Pancreas (tissue), 10 donors: ENCODE data around the gene ZNF790. TPM values are rescaled to one million over a fixed set of nuclear protein-coding genes. Genes with fewer than 3 reads are reported as not detected.

Experiments
- ATAC-seq, 4 donors: fragments of 200-7000 bp; cut with Tn5 transposase; one replicate each; pipeline versions ENCODE4 v1.8.0 to v1.9.1; 2020; ENCODE audit warnings: mild to moderate bottlenecking in 4 of 4, moderate library complexity in 4 of 4
- DNase-seq, 6 donors: peaks; one replicate each; pipeline ENCODE4 v3.0.0-alpha.2; 2020
- FAIRE-seq: peaks from 2 replicates; lab custom pipeline; 2012; peaks lifted over from hg19 to GRCh38; lab: Jason Lieb, UNC
- H3K27ac ChIP-seq, 4 donors: fragments of 200-600 bp; sonication (generic); 1 replicate in 3 of 4; 2 replicates in 1 of 4; pipeline versions ENCODE4 v1.5.0 to v1.8.0; 2020
- H3K27me3 ChIP-seq, 4 donors: fragments of 200-600 bp; one replicate each; pipeline ENCODE4 v1.8.0; 2021
- H3K36me3 ChIP-seq, 3 donors: fragments of 200-600 bp; sonication (generic) in 1 of 3; one replicate each; pipeline versions ENCODE4 v1.5.0 to v1.8.0; 2020 to 2021
- H3K4me1 ChIP-seq, 3 donors: fragments of 200-600 bp; one replicate each; pipeline ENCODE4 v1.8.0; 2021
- H3K4me3 ChIP-seq, 4 donors: fragments of 200-600 bp; sonication (generic) in 2 of 4; one replicate each; pipeline versions ENCODE4 v1.5.0 to v1.8.0; 2020 to 2021
- H3K9me3 ChIP-seq, 4 donors: fragments of 200-600 bp; one replicate each; pipeline ENCODE4 v1.8.0; 2021
- WGBS, 2 donors: extraction: QIAGEN DNeasy Blood & Tissue Kit; methylation state at CpG; one replicate each; pipeline ENCODE4 v1.1.7; 2013; 5-methylcytosine and 5-hydroxymethylcytosine counted together
- intact Hi-C, 3 donors: fragments of 100-400 bp; cut with DNase I; formaldehyde crosslinking; loops; one replicate each; pipeline versions ENCODE4 v1.11.1 to v1.14.2; 2022
- polyA plus RNA-seq, 2 donors: library from polyadenylated mRNA; stranded (reverse); fragments of 200-250 nt; gene quantifications; one replicate each; pipeline ENCODE4 v1.2.3, GENCODE V29; 2013
- total RNA-seq, 6 donors: library from RNA; stranded (reverse); fragmentation: NEBNext Ultra II Directional in 4 of 6; extraction: Animal tissue kit (Norgen Biotek cat#: 25700) in 4 of 6; gene quantifications; one replicate each; pipeline versions ENCODE4 v1.2.1 to v1.2.4, GENCODE V29; 2021 to 2023
- TF ChIP-seq, protein P1 (sequence below), 4 donors: fragments of 200-600 bp; sonication (generic) in 3 of 4; IDR thresholded peaks; one replicate each; pipeline versions ENCODE4 v1.5.0 to v1.8.0; 2021; ENCODE audit warnings: antibody characterized with exemption in 4 of 4
- donor health status: healthy with polysubstance abuse.
- donor health status: DM: no; HTN: no; CAD: no; lungs with moderate emphysema.
- donor health status: DM: no; HTN: no; CAD: no.
- donor health status: control.
- donor health status: control.
- donor health status: Bipolar disorder and iron deficiency.
- donor health status: DM: yes; HTN: yes; CAD: no.
- donor health status: DM: no; HTN: no; CAD: no.
- donor health status: DM: no; HTN: no; CAD: no.
- donor health status: DM: yes; HTN: yes; CAD: no.

The ZNF790 gene
- 1 to 10 TPM; 2.3 to 5.1 (median 3.2) TPM for total RNA-seq
- polyA plus RNA-seq, result 1 to 10 TPM; 2.0 to 2.6 TPM

DNA sequence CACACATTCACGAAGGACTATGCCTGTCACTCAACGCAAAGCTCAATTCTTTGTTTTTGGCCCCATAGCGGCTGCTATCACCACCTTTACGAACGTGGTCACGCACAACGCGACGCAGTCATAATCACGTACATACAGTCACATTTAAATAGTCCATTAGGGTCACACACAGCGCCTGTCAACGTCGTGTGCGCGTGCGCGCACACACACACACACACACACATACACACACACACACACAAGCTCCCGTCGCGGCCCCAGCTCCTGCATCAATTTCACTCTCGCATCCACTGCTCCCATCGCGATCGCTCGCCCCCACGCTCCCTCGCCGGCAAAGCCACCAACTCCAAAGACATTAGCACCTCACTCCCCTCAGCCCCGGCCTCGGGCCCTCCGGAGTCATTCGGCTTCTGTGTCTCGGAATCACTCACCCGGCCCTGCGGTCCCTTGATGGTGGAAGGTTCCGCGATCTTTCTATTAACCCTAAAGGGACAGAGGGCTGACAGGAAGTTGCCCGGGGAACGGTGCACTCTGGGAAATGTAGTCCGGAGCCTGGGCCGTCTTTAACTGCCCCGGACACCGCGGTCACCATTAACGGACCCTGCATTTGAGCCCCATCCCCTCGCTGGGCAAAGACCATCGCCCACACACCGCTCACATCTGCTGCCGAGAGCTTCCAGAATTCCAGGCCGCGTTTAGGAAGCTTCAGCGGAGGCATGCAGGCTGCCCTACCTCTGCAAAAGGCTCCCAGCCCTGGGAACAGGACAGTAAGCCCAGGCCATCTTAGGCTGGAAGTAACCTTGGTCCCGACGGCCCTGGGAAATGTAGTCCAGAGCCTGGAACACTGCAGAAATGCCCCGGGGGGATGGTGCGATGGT, at the start of gene ZNF790:
Gene ZNF790, minus strand, starts transcription at position 482 of the 878 bp plus-strand sequence. CDS start 12,768 bp downstream, outside the sequence.
- FAIRE-seq (peak; percentile 17), ATAC-seq (peak; percentile 98 to 99 (median 98)), DNase-seq (peak; percentile 84 to 91 (median 89))
- H3K36me3 ChIP-seq, result peaks cover 0 to 6% (median 0%) of the 10 kb centered on the region in 3 donors
- H3K27ac ChIP-seq, result peak within 1 kb of the TSS; percentile 56 to 89 (median 75)
- H3K9me3 ChIP-seq, result no peaks in the 10 kb centered on the region
- 0 to 1% methylated on average over 56 of the region's 56 CpGs for WGBS, 2 donors
- intact Hi-C loops, result no loop called here
- peak within 1 kb of the TSS; percentile 45 to 74 (median 68) for H3K4me3 ChIP-seq
- TF ChIP-seq, protein P1, sequence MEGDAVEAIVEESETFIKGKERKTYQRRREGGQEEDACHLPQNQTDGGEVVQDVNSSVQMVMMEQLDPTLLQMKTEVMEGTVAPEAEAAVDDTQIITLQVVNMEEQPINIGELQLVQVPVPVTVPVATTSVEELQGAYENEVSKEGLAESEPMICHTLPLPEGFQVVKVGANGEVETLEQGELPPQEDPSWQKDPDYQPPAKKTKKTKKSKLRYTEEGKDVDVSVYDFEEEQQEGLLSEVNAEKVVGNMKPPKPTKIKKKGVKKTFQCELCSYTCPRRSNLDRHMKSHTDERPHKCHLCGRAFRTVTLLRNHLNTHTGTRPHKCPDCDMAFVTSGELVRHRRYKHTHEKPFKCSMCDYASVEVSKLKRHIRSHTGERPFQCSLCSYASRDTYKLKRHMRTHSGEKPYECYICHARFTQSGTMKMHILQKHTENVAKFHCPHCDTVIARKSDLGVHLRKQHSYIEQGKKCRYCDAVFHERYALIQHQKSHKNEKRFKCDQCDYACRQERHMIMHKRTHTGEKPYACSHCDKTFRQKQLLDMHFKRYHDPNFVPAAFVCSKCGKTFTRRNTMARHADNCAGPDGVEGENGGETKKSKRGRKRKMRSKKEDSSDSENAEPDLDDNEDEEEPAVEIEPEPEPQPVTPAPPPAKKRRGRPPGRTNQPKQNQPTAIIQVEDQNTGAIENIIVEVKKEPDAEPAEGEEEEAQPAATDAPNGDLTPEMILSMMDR (IDR thresholded peaks at IDR 0.05), result no peak
- peaks cover 0 to 7% (median 0%) of the 10 kb centered on the region in 3 donors for H3K4me1 ChIP-seq
- no peaks in the 10 kb centered on the region for H3K27me3 ChIP-seq

DNA sequence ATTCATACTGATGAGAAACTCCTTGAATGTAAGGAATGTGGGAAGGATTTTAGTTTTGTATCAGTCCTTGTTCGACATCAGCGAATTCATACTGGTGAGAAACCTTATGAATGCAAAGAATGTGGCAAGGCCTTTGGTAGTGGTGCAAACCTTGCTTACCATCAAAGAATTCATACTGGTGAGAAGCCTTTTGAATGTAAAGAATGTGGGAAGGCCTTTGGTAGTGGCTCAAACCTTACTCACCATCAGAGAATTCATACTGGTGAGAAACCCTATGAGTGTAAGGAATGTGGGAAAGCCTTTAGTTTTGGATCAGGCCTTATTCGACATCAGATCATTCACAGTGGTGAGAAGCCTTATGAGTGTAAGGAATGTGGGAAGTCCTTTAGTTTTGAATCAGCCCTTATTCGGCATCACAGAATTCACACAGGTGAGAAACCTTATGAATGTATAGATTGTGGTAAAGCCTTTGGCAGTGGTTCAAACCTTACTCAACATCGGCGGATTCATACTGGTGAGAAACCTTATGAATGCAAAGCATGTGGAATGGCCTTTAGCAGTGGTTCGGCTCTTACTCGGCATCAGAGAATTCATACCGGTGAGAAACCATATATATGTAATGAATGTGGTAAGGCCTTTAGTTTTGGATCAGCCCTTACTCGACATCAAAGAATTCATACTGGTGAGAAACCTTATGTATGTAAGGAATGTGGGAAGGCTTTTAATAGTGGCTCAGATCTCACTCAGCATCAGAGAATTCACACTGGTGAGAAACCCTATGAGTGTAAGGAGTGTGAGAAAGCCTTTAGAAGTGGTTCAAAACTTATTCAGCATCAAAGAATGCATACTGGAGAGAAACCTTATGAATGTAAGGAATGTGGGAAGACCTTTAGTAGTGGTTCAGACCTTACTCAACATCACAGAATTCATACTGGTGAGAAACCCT, 39.1 kb upstream of the ZNF790 start:
- no peak for FAIRE-seq
- Histone ChIP-seq H3K4me1 (no peaks in the 10 kb centered on the region), H3K4me3 (no peak overlapping the region), H3K9me3 (peaks cover 0 to 33% (median 12%) of the 10 kb centered on the region in 4 donors), H3K27ac (no peak overlapping the region), H3K27me3 (no peaks in the 10 kb centered on the region), H3K36me3 (peaks cover 4 to 21% (median 16%) of the 10 kb centered on the region in 3 donors)
- DNase-seq, result no peak
- ATAC-seq, result no peak
- intact Hi-C loops, result no loop called here
- TF ChIP-seq, protein P1 (IDR thresholded peaks at IDR 0.05), result no peak
- 98% methylated on average over 10 of the region's 10 CpGs for WGBS, 2 donors

DNA sequence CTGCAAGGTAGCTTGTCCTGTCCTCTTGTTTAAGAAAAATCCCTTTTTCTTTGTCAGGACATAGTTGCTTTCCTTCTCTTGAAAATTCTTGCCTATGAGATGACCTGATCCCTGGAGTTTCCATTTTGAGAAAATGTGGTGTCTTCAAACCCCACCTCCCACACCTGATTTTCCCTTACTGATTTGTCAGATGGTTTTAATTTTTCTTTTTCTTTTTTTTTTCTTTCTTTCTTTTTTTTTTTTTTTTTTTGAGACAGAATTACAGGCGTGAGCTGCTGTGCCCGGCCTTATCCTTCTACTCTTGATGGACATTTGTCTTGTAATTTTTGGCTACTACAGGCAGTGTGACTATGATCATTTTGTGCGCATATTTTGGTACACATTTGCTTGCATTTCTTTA, 13.7 kb upstream of the ZNF790 start:
- TF ChIP-seq, protein P1 (IDR thresholded peaks at IDR 0.05), result no peak
- H3K9me3 ChIP-seq, result no peaks in the 10 kb centered on the region
- FAIRE-seq, result no peak
- peak overlapping the region in 1 of 4 donors; percentile 66 for H3K4me3 ChIP-seq
- DNase-seq, result no peak
- no peak overlapping the region for H3K27ac ChIP-seq
- H3K4me1 ChIP-seq, result peaks cover 0 to 5% (median 0%) of the 10 kb centered on the region in 3 donors
- ATAC-seq, result no peak
- no peaks in the 10 kb centered on the region for H3K36me3 ChIP-seq
- intact Hi-C loops, result no loop called here
- WGBS, 2 donors, result 98 to 99% methylated on average over 3 of the region's 3 CpGs
- no peaks in the 10 kb centered on the region for H3K27me3 ChIP-seq

DNA sequence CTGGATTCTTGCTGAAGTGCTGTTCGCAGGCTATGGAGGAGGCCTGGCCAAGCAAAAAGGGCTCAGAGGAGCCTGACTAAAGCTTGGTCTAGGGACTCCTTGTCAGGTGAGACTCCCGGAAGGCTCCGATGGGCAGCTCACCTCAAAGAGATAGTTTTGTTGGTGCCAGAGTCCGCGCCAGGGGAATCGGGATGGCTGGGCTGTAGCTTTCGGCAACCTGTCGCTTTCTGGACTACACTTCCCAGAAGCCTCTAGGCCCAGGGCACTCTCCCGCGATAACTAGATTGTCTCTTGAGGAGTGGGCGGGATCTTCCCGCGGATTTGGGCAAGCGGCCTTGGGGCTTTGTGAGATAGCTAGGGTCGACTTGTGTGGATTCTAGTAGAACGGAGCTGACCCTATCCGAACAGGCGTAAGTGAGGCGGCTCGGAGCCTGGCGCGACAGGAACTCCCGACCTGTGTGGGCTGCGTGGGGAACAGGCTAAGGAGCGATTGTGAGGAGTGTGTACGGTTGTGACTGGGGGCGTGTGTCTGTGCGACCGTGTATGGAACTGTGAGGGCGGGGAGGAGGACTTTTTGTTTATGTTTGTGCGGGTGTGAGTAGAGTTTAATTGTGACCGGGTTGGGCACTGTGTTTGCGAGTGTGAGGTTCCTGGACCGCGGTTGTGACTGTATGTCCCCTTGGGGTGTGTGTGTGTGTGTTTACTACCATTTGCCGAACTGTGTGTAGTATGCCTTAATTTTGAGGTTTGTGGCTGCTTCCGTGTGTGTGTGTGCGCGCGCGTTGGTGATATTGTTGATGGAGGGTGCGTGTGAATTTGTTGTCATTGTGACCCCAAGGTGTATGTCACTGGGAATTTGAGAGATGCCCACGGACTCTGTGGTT, 12.6 kb upstream of the ZNF790 start, which contains the start of gene ZNF345:
Gene ZNF345, plus strand, starts transcription at position 318 of the 884 bp plus-strand sequence. CDS start 25,955 bp downstream, outside the sequence.
- intact Hi-C loops, result no loop called here
- TF ChIP-seq, protein P1 (IDR thresholded peaks at IDR 0.05), result no peak
- peak within 1 kb of the TSS; percentile 60 to 86 (median 75) for H3K4me3 ChIP-seq
- ATAC-seq (peak; percentile 93 to 98 (median 96)), FAIRE-seq (peak; percentile 5), DNase-seq (peak; percentile 83 to 92 (median 90))
- H3K27ac ChIP-seq, result peak within 1 kb of the TSS; percentile 28 to 83 (median 81)
- peaks cover 0 to 5% (median 0%) of the 10 kb centered on the region in 3 donors for H3K4me1 ChIP-seq
- no peaks in the 10 kb centered on the region for H3K27me3 ChIP-seq
- 0% methylated on average over 43 of the region's 43 CpGs for WGBS, 2 donors
- H3K36me3 ChIP-seq, result no peaks in the 10 kb centered on the region
- no peaks in the 10 kb centered on the region for H3K9me3 ChIP-seq
